OCI-LY1 (cell line): ENCODE measurements around the gene KLHL25.

Experiments used
- H2AFZ ChIP-seq: fragments of 200-600 bp; sonication (generic), shearing (Covaris generic); 2 replicates; pipeline ENCODE4 v1.6.0; 2014; ENCODE audit warnings: antibody characterized with exemption, mild to moderate bottlenecking, low read length
- H3F3A ChIP-seq: fragments of 200-600 bp; sonication (generic), shearing (Covaris generic); 2 replicates; pipeline ENCODE4 v1.6.0; 2014; ENCODE audit warnings: mild to moderate bottlenecking, antibody characterized with exemption, low read length, moderate library complexity; ENCODE audit not compliant: insufficient read depth
- H3K27ac ChIP-seq: fragments of 200-600 bp; sonication (generic); 2 replicates; pipeline ENCODE4 v1.5.1; 2014; ENCODE audit warnings: low read length, mixed run types, mild to moderate bottlenecking, low read depth; ENCODE audit not compliant: poor library complexity, severe bottlenecking
- H3K27me3 ChIP-seq: fragments of 200-600 bp; sonication (generic); 2 replicates; pipeline ENCODE4 v1.6.0; 2014; ENCODE audit warnings: antibody characterized with exemption, mild to moderate bottlenecking, low read length, moderate library complexity; ENCODE audit not compliant: insufficient read depth
- H3K36me3 ChIP-seq: fragments of 200-600 bp; sonication (generic); 2 replicates; pipeline ENCODE4 v1.6.1; 2014; ENCODE audit warnings: mild to moderate bottlenecking, antibody characterized with exemption, low read length, moderate library complexity, mixed read lengths; ENCODE audit not compliant: insufficient read depth
- H3K4me1 ChIP-seq: fragments of 200-600 bp; sonication (generic); 2 replicates; pipeline ENCODE4 v1.5.1; 2014; ENCODE audit warnings: mild to moderate bottlenecking, low read length, moderate library complexity; ENCODE audit not compliant: insufficient read depth, severe bottlenecking
- H3K4me2 ChIP-seq: fragments of 200-600 bp; sonication (generic), shearing (Covaris generic); 2 replicates; pipeline ENCODE4 v1.6.1; 2014; ENCODE audit warnings: low read length
- H3K4me3 ChIP-seq: fragments of 200-600 bp; sonication (generic); 2 replicates; pipeline ENCODE4 v1.5.1; 2014; ENCODE audit warnings: low read length, low read depth, mild to moderate bottlenecking, mixed read lengths; ENCODE audit not compliant: poor library complexity, severe bottlenecking
- H3K79me2 ChIP-seq: fragments of 200-600 bp; shearing (Covaris generic); 2 replicates; pipeline ENCODE4 v1.6.1; 2016; ENCODE audit warnings: mixed run types, low read length, mixed read lengths; ENCODE audit not compliant: insufficient read depth
- H3K9ac ChIP-seq: fragments of 200-600 bp; sonication (generic), shearing (Covaris generic); 2 replicates; pipeline ENCODE4 v1.6.1; 2014; ENCODE audit warnings: mild to moderate bottlenecking, low read length, mixed read lengths
- H3K9me2 ChIP-seq: fragments of 200-600 bp; sonication (generic), shearing (Covaris generic); 2 replicates; pipeline ENCODE4 v1.6.1; 2014; ENCODE audit warnings: low read depth, mild to moderate bottlenecking, low read length, mixed read lengths
- H3K9me3 ChIP-seq: fragments of 200-600 bp; shearing (Covaris generic); 2 replicates; pipeline ENCODE4 v1.6.1; 2014; ENCODE audit warnings: low read length, mixed read lengths
- H4K20me1 ChIP-seq: fragments of 200-600 bp; sonication (generic), shearing (Covaris generic); 2 replicates; pipeline ENCODE4 v1.6.0; 2016; ENCODE audit warnings: mild to moderate bottlenecking, low read length; ENCODE audit not compliant: insufficient read depth
- CTCF ChIP-seq: fragments of 200-600 bp; sonication (generic), shearing (Covaris generic); IDR thresholded peaks from 2 replicates; pipeline ENCODE4 v1.5.1; 2017; ENCODE audit warnings: mild to moderate bottlenecking, antibody characterized with exemption, low read length, moderate library complexity, mixed read lengths
- EZH2 ChIP-seq: fragments of 200-600 bp; sonication (generic), shearing (Covaris generic); IDR thresholded peaks from 2 replicates; pipeline ENCODE4 v1.8.0; 2017; ENCODE audit warnings: borderline replicate concordance, mixed run types, mild to moderate bottlenecking, antibody characterized with exemption, low read length, moderate library complexity, mixed read lengths

The KLHL25 gene

DNA sequence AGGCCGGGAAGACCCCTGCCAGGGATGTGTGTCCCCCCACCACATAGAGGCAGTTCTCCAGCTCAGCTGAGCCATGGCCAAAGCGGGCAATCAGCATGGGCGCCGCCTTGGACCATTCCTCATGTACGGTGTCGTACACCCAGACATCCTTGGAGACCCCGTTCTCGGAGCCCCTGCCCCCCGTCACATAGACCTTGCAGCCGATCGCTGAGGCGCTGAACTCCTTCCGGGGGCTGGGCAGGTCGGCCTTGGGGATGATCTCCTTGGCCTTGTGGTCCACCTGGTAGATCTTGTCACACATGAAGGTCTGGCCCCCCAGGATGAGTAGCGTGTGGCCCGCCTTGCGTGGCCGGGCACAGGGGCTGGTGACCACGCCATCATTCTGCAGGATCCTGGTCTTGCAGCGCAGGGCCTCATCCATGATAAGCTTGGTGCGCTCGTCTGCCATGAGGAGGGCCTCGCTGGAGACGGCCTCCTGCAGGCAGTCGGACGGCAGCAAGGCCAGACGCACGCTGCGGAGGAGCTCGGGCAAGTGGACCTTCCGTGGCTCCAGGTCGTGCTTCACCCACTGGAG is 26.0 kb downstream of the KLHL25 start:
- Histone ChIP-seq H4K20me1 (no peaks in the 10 kb centered on the region), H2AFZ (no peak overlapping the region), H3K9ac (no peak overlapping the region), H3F3A (no peaks in the 10 kb centered on the region), H3K79me2 (no peaks in the 10 kb centered on the region), H3K4me3 (no peak overlapping the region), H3K9me2 (no peaks in the 10 kb centered on the region), H3K9me3 (no peaks in the 10 kb centered on the region), H3K27me3 (no peaks in the 10 kb centered on the region), H3K27ac (no peak overlapping the region), H3K4me2 (no peak overlapping the region), H3K4me1 (no peaks in the 10 kb centered on the region), H3K36me3 (no peaks in the 10 kb centered on the region)
- TF ChIP-seq CTCF: no peak
- no peak for TF ChIP-seq EZH2

DNA sequence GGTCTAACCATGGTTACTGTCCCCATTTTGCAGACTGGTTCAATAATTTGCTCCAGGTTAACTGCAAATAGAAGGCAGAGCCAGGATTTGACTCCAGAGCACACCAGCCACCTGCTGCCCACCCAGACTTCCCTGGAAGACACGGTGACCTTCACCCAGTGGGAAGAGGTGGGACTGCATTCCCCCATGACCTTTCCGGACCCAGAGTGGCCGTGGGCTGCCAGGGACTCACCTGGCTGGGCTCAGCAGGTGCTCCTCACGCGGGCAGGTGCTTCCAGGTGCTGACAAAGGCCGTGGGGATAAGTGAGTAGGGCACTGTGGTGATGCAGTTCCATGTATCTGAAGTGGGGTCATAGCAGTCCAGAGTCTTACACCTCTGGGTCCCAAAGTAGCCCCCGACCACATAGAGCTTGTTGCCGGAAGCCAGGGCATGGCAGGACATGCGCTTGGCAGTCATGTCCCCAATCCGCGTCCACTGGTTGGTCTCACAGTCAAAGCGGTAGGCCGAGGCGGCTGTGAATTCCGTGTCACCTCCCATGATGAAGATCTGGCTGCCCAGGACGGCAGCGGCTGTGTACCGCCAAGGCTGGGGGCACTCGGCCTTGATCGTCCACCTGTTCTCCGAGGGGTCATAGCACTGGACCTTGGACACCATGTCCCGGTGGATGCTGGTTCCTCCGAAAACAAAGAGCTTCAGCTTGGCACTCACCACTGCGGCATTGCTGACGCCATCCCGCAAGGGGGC is 26.8 kb downstream of the KLHL25 start:
- H4K20me1 ChIP-seq: no peaks in the 10 kb centered on the region
- H3K9me3 ChIP-seq: no peaks in the 10 kb centered on the region
- TF ChIP-seq CTCF: no peak
- TF ChIP-seq EZH2: no peak
- H3K9ac ChIP-seq: no peak overlapping the region
- H3K9me2 ChIP-seq: no peaks in the 10 kb centered on the region
- no peak overlapping the region for H3K27ac ChIP-seq
- H3K4me2 ChIP-seq: no peak overlapping the region
- H3K36me3 ChIP-seq: no peaks in the 10 kb centered on the region
- no peaks in the 10 kb centered on the region for H3K79me2 ChIP-seq
- H3K4me3 ChIP-seq: no peak overlapping the region
- no peaks in the 10 kb centered on the region for H3F3A ChIP-seq
- no peaks in the 10 kb centered on the region for H3K4me1 ChIP-seq
- no peak overlapping the region for H2AFZ ChIP-seq
- H3K27me3 ChIP-seq: no peaks in the 10 kb centered on the region

DNA sequence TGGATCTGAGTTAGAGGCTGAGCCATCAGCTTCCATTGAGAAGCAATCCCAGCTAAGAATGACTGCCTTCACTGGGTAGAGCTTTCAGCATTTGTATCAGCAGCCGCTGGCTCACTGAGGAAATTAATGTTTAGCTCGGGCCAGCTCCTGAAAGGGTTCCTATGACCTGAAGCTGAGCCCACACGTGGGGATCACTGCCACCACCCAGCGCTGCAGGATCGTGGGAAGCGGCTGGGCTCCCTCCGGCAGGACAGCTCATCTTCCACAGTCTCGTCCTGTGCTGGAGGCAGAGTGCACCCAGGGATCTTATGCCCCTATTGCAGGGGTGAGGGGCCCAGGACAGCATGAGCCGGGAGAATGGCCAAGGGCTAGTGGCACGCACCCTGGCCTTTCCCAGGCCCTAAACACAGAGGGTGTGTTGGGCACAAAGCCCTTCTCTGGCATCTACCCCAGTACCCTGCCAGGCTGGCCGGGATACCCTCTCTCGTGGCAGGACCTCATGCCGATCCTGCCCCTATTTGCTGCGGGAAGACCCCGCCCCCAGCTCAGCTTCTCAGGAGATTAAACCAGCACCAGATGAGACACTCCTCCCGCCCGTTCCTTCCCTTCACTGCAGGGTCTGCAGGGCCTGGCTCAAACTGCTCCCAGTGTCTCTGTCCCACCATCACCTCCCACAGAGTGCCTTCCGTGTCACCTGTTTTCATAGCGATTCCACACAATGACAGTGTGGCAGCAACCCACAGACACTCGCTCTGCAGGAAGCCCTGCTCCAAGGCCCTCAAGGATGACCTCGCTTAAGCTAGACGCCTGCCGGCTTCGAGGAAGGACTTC is 28.5 kb downstream of the KLHL25 start:
- H3K9ac ChIP-seq: no peak overlapping the region
- H3K27me3 ChIP-seq: no peaks in the 10 kb centered on the region
- no peaks in the 10 kb centered on the region for H3K9me2 ChIP-seq
- no peaks in the 10 kb centered on the region for H3F3A ChIP-seq
- H3K9me3 ChIP-seq: no peaks in the 10 kb centered on the region
- no peak overlapping the region for H3K4me2 ChIP-seq
- no peaks in the 10 kb centered on the region for H3K79me2 ChIP-seq
- H3K27ac ChIP-seq: no peak overlapping the region
- H3K36me3 ChIP-seq: no peaks in the 10 kb centered on the region
- H3K4me3 ChIP-seq: no peak overlapping the region
- no peak for TF ChIP-seq CTCF
- no peak for TF ChIP-seq EZH2
- no peaks in the 10 kb centered on the region for H3K4me1 ChIP-seq
- no peaks in the 10 kb centered on the region for H4K20me1 ChIP-seq
- H2AFZ ChIP-seq: no peak overlapping the region
